Heart left ventricle (tissue), 16 donors: ENCODE data around the gene FAM117B. TPM values are rescaled to one million over a fixed set of nuclear protein-coding genes. Genes with fewer than 3 reads are reported as not detected.

Experiments
- ATAC-seq, 4 donors: fragments of 200-7000 bp; cut with Tn5 transposase; one replicate each; pipeline ENCODE4 v1.9.1; 2020 to 2022; ENCODE audit warnings: moderate library complexity in 4 of 4, mild to moderate bottlenecking in 3 of 4, moderate number of reproducible peaks in 1 of 4
- DNase-seq, 5 donors: peaks; one replicate each; pipeline ENCODE4 v3.0.0-alpha.2; 2020
- H3K27ac ChIP-seq, 12 donors: fragments of 200-600 bp; sonication (generic) in 4 of 12; one replicate each; pipeline versions ENCODE4 v1.5.0 to v1.8.0; 2016 to 2022; ENCODE audit warnings: mild to moderate bottlenecking in 2 of 12
- H3K27me3 ChIP-seq, 9 donors: fragments of 200-600 bp; sonication (generic) in 2 of 9; one replicate each; pipeline versions ENCODE4 v1.5.1 to v1.8.0; 2016 to 2022; ENCODE audit warnings: mild to moderate bottlenecking in 3 of 9
- H3K36me3 ChIP-seq, 9 donors: fragments of 200-600 bp; sonication (generic) in 2 of 9; one replicate each; pipeline versions ENCODE4 v1.5.0 to v1.8.0; 2018 to 2022; ENCODE audit warnings: mild to moderate bottlenecking in 2 of 9
- H3K4me1 ChIP-seq, 12 donors: fragments of 200-600 bp; sonication (generic) in 4 of 12; one replicate each; pipeline versions ENCODE4 v1.5.0 to v1.8.0; 2016 to 2022; ENCODE audit warnings: mild to moderate bottlenecking in 3 of 12
- H3K4me3 ChIP-seq, 12 donors: fragments of 200-600 bp; sonication (generic) in 4 of 12; one replicate each; pipeline versions ENCODE4 v1.5.0 to v1.8.0; 2017 to 2022; ENCODE audit warnings: mild to moderate bottlenecking in 9 of 12, moderate library complexity in 4 of 12
- H3K9me3 ChIP-seq, 12 donors: fragments of 200-600 bp; sonication (generic) in 4 of 12; one replicate each; pipeline versions ENCODE4 v1.5.0 to v1.8.0; 2016 to 2022; ENCODE audit warnings: mild to moderate bottlenecking in 1 of 12
- CTCF ChIP-seq, 12 donors: fragments of 200-600 bp; sonication (generic) in 4 of 12; IDR thresholded peaks; one replicate each; pipeline versions ENCODE4 v1.5.0 to v1.8.0; 2018 to 2022; ENCODE audit warnings: antibody characterized with exemption in 12 of 12, mild to moderate bottlenecking in 5 of 12
- POLR2A ChIP-seq, 2 donors: fragments of 450-650 bp; IDR thresholded peaks; one replicate each; pipeline ENCODE4 v1.6.1; 2017; ENCODE audit warnings: antibody characterized with exemption in 2 of 2, mild to moderate bottlenecking in 2 of 2, moderate library complexity in 2 of 2
- WGBS, 4 donors: extraction: QIAGEN DNeasy Blood & Tissue Kit in 2 of 4; methylation state at CpG; one replicate each; pipeline versions ENCODE4 v1.1.5 to v1.1.7; 2013 to 2018; 5-methylcytosine and 5-hydroxymethylcytosine counted together
- intact Hi-C, 10 donors: fragments of 100-400 bp; cut with DNase I; formaldehyde crosslinking; loops; one replicate each; pipeline versions ENCODE4 v1.11.1 to v1.14.2; 2022
- polyA plus RNA-seq, 2 donors: library from polyadenylated mRNA; stranded (reverse); fragments of 200-250 nt; gene quantifications; one replicate each; pipeline ENCODE4 v1.2.3, GENCODE V29; 2013
- total RNA-seq, 9 donors: library from RNA; depleted of rRNA in 2 of 9; stranded (reverse); fragments of >200 nt in 2 of 9; fragmentation: NEBNext Ultra II Directional in 3 of 9; extraction: Animal tissue kit (Norgen Biotek cat#: 25700) in 3 of 9; gene quantifications; one replicate each; pipeline versions ENCODE4 v1.1.0 to v1.2.4, GENCODE V29; 2016 to 2023
- donor health status: ischemic (EF 13 %, LVEDD 7.1; RV severe dilation, severe dysfunction).
- donor health status: healthy with polysubstance abuse.
- donor health status: DM: no; HTN: yes; CAD: no.
- donor health status: DM: no; HTN: no; CAD: no.
- donor health status: ischemic (EF 25% LVEDD 6.9; RV normal size, moderate dysfunction).
- donor health status: ischemic (EF 25% LVEDD 5.7; RV mildly dilated, moderate dysfunction).
- donor health status: healthy.
- donor health status: DM: yes; HTN: yes; CAD: no.
- donor health status: ischemic (EF 35%, LVEDD 5.7; RV mildly dilated, moderate dysfunction).
- donor health status: nonischemic (EF 11% LVEDD 7.7; RV severe dilation, severe dysfunction).
- donor health status: DM: yes; HTN: yes; CAD: no.
- donor health status: PGD.
- donor health status: ischemic (EF 29% LVEDD 5.4; RV normal size, mild dysfunction).
- donor health status: nonischemic (EF 23%, LVEDD 6.1; RV moderate dilation, normal function).

FAM117B gene
- total and polyA plus RNA-seq, 11 donors, result 0.68 to 6.1 (median 2.1) TPM

GRCh38 chr2:202687276-202687675 lies 52.5 kb downstream of the FAM117B start:
- TF ChIP-seq POLR2A (IDR thresholded peaks at IDR 0.05), result no peak
- Histone ChIP-seq H3K27ac (no peak overlapping the region), H3K27me3 (no peaks in the 10 kb centered on the region), H3K4me3 (no peak overlapping the region), H3K36me3 (no peaks in the 10 kb centered on the region), H3K4me1 (peaks cover 0 to 7% (median 0%) of the 10 kb centered on the region in 12 donors), H3K9me3 (peaks cover 0 to 17% (median 0%) of the 10 kb centered on the region in 12 donors)
- intact Hi-C loops, result no loop called here
- no peak for ATAC-seq
- DNase-seq, result no peak
- 92 to 97% (median 94%) methylated on average over 3 of the region's 3 CpGs for WGBS, 4 donors

- H3K36me3 ChIP-seq, result no peaks in the 10 kb centered on the region
- no peak overlapping the region for H3K27ac ChIP-seq
- 98 to 100% (median 99%) methylated on average over 2 of the region's 2 CpGs for WGBS, 4 donors
- peaks cover 0 to 7% (median 0%) of the 10 kb centered on the region in 12 donors for H3K4me1 ChIP-seq
- ATAC-seq, result no peak
- DNase-seq, result no peak
- TF ChIP-seq CTCF (IDR thresholded peaks at IDR 0.05) (no peak), POLR2A (IDR thresholded peaks at IDR 0.05) (no peak)
- H3K27me3 ChIP-seq, result no peaks in the 10 kb centered on the region
- no peaks in the 10 kb centered on the region for H3K9me3 ChIP-seq
- H3K4me3 ChIP-seq, result no peak overlapping the region
- intact Hi-C loops, result no loop called here
Observed at GRCh38 chr2:202689459-202689858, 54.7 kb downstream of the FAM117B start.

GRCh38 chr2:202689898-202690297 lies 55.1 kb downstream of the FAM117B start:
- Histone ChIP-seq H3K4me1 (peaks cover 0 to 7% (median 0%) of the 10 kb centered on the region in 12 donors), H3K36me3 (no peaks in the 10 kb centered on the region), H3K9me3 (no peaks in the 10 kb centered on the region), H3K4me3 (no peak overlapping the region), H3K27ac (no peak overlapping the region), H3K27me3 (no peaks in the 10 kb centered on the region)
- intact Hi-C loops, result no loop called here
- no peak for TF ChIP-seq POLR2A (IDR thresholded peaks at IDR 0.05)
- TF ChIP-seq CTCF (IDR thresholded peaks at IDR 0.05), result no peak
- WGBS, 4 donors, result 92 to 97% (median 94%) methylated on average over 2 of the region's 2 CpGs
- no peak for ATAC-seq
- DNase-seq, result no peak

DNA sequence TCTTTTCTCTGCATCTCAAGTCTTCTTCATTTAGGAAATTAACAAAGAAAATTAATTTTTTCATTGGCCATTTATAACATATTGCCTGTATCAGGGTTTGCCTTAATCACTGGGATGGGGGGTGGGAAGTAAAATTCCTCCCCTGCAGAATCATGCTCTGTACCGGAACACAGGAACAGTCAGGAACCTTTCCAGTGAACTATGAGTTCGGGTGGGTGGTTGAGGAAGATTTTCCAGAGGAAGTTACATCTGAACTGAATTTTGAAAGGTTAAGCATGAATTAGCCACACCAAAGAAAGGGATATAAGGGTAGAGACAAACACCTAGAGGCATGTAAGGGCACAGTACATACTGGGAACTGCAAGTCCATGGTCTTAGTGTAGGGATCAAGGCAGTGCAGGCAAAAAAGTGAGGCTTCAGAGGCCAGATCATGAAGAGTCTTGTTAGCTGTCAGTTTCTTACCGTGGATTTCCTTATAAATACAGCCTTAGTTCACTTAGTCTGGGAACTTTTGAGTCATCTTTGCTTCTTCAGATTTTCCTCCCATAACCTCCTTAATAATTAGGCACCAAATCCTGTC lies 55.6 kb downstream of the FAM117B start:
- Histone ChIP-seq H3K9me3 (no peaks in the 10 kb centered on the region), H3K4me1 (peaks cover 0 to 7% (median 0%) of the 10 kb centered on the region in 12 donors), H3K27ac (no peak overlapping the region), H3K27me3 (no peaks in the 10 kb centered on the region), H3K36me3 (no peaks in the 10 kb centered on the region), H3K4me3 (no peak overlapping the region)
- 68 to 80% (median 69%) methylated on average over 3 of the region's 3 CpGs for WGBS, 4 donors
- DNase-seq, result no peak
- TF ChIP-seq CTCF (IDR thresholded peaks at IDR 0.05) (no peak), POLR2A (IDR thresholded peaks at IDR 0.05) (no peak)
- ATAC-seq, result peak in 1 of 4 donors; percentile 42
- intact Hi-C loops, result no loop called here

DNA sequence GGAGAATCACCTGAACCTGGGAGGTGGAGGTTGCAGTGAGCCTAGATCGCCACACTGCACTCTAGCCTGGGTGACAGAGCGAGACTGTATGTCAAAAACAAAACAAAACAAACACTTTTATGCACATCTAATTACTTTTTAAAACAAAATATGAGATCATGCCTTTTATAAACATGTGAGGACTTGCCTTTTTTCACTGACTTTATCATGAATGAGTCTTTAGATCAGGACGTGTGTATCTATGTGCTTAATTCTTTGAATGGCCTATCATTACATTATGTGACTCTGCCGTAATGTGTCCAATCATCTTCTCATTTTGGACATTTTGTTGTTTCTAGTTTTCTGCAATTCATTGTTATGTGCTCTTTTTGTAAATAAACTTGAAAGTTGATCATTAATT lies 58.7 kb downstream of the FAM117B start:
- no peak overlapping the region for H3K27ac ChIP-seq
- DNase-seq, result no peak
- H3K4me1 ChIP-seq, result peaks cover 0 to 7% (median 0%) of the 10 kb centered on the region in 12 donors
- ATAC-seq, result no peak
- no peaks in the 10 kb centered on the region for H3K9me3 ChIP-seq
- peaks cover 0 to 22% (median 4%) of the 10 kb centered on the region in 9 donors for H3K36me3 ChIP-seq
- H3K4me3 ChIP-seq, result no peak overlapping the region
- no peaks in the 10 kb centered on the region for H3K27me3 ChIP-seq
- intact Hi-C loops, result no loop called here
- WGBS, 4 donors, result 91 to 98% (median 96%) methylated on average over 4 of the region's 4 CpGs
- TF ChIP-seq CTCF (IDR thresholded peaks at IDR 0.05), result no peak
- no peak for TF ChIP-seq POLR2A (IDR thresholded peaks at IDR 0.05)
